ENCODE measurements around the gene EYA3.

EYA3 gene

DNA sequence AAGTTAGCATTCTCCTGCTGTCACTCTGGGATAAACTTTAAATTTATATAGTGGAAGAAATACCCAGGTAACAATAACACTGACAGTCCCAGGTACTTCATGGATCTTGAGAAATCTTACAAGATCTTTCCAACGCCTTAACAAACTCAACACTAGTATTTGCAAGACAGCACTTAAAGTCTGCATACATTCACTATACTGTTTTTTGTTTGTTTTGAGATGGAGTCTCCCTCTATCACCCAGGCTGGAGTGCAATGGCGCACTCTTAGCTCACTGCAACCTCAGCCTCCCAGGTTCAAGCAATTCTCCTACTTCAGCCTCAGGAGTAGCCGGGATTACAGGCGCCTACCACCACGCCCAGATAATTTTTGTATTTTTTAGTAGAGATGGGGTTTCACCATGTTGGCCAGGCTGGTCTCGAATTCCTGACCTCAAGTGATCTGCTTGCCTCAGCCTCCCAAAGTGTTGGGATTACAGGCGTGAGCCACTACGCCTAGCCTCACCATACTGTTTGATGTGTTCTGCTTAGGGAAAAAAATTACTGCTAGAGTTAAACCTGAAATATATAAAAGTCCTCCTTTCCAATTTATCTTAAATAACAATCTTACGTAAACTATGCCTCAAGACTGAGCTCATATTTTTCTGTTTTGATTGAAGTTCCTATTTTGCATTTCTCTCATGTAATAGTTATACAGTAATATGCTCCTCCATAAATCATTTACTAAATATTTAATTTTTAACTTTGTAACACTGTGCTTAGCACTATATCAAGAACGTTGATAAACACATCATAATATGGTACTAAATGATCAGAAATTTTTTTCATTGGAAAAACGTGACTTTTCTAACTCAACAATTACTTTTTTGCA, 17.5 kb downstream of the EYA3 start:
- DNase-seq, result no peak

DNA sequence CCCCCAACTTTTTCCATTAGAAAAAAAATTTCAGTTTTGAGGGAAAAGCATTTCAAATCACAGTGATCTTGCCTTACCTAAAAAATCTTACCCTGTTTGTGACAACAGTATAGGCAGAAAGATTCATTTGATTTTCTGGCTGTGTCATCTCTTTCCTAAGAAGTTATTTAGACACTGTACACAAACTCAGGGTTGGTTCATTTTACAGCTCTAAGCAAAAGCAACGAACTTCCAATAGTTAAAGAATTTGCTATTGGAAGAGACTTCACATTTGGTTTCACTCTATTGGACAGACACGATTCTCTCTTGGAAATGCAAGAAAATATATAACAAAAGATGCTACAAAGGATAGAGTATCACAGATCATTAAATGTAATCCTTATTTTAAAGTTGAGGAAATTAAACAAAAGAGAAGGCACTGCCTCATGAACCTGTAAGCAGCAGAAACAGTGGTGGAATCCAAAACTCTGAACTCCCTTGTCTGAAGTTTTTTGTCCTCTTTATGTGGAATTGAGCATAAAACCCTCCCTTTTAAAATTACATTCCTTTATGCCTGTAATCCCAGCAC, 20.8 kb downstream of the EYA3 start:
- DNase-seq, result no peak

DNA sequence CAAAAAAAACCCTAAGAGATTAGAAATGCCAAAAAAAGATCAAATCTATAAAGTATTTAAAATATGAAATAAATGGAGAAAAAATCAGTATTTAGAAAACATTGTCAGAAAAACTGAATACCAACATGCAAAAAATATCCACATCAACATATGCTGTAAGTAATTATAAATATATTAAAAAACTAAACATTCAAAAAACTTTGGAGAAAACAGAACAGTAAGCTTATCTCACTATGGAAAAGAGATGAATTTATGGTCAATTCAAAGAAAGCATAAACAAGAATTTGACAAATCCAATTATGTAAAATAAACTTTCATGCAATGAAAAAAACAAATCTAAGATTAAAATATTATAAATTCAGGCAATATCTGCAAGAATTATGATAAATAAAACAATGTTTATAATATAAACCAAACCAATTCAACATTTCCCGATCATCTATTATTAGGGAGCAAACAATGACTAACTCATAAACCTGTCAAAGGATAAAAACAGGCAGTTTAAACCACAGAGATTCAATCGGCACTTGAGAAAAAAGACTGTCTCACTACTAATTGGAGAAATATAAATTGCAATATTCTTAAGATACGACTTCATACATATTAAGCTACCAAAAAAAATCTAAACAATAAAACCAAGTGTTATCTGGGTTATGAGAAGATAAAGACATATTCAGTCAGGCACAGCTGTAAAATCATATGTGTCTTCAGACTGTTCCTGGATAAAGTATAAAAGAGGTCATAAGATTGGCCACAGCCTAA, 21.8 kb downstream of the EYA3 start:
- no peak for DNase-seq

DNA sequence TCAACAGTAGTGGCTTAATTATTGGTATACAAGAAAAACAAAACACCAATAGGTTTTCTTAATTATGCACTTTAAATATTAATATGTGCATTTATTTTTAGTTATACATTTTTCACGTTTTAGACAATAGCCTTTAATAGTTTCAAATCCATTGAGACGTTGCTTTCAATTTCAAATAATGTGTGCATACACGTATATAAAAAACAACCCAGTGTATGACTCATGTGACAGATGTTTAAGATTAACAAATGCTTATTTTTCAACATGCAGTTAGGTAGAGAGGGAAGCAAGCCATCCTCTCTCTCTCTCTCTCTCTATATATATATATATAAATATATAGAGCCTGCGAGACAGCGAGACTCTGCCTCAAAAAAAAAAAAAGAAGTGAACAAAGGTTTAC, 24.3 kb downstream of the EYA3 start:
- DNase-seq, result no peak

DNA sequence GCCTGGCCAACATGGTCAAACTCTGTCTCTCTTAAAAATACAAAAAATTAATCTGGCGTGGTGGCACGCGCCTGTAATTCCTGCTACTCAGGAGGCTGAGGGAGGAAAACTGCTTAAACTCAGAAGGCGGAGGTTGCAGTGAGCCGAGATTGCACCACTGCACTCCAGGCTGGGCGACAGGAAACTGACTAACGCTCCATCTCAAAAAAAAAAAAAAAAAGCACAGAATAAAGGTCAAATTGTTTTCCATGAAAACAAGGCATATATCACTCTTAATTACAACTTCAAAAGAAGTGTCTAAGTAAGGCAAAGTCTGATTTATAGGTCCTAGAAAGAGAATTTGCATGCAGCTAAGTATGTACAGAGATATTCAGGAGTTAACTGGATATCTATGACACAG, 25.6 kb downstream of the EYA3 start:
- DNase-seq, result no peak

DNA sequence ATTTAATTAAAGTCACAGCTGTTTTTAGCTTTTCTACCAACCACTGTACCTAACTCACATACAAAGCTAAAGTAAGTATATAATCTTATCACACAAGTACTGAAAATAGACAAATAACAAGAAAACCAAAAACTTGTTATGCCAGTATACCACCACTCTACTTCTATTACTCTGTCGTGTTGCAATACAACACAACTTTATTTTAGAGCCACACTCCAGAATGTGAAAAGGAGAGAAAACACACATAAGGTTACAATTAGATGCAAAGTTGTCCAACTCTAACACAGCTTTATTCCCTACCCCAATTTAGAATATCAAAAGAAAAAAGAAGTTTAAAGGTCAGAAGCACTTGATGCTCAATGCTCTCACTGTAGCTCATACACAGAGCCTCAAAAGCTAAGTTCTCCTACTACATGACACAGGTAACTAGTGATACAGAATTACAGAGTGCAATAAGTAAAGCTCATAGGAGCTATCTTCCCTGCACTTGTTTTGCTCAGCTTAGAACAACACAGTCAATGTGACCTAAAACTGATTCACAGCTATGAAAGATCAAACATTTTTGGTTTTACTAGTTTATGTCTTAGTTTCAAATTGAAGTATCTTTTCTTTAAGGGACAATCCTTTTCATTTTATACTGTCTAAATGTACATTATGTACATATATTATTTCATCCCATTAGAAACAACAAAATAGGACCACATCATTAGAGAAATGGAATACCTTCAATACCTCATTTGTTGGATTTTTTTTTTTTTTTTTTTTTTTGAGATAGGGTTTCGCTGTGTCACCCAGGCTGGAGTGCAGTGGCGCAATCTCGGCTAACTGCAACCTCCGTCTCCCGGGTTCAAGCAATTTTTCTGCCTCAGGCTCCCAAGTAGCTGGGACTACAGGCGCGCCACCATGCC, 29.2 kb downstream of the EYA3 start:
- DNase-seq, result no peak

DNA sequence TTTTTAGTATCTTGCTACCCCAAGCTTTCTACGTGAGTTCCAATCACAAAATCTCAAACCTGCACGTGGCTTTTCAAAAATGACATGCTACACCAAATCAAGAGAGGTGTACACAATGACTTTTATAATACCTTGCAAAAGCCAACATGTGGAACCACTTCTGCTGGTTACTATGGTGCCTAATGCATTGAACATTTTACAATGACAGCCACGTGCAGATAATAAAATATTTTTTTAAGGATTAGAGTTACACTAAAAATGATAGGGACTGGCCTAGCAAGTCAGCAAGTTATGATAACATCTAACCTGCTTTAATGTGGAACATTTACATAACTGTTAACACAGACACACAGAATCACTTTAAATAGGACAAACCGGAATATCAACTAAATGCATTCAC, 30.2 kb downstream of the EYA3 start:
- DNase-seq, result no peak

DNA sequence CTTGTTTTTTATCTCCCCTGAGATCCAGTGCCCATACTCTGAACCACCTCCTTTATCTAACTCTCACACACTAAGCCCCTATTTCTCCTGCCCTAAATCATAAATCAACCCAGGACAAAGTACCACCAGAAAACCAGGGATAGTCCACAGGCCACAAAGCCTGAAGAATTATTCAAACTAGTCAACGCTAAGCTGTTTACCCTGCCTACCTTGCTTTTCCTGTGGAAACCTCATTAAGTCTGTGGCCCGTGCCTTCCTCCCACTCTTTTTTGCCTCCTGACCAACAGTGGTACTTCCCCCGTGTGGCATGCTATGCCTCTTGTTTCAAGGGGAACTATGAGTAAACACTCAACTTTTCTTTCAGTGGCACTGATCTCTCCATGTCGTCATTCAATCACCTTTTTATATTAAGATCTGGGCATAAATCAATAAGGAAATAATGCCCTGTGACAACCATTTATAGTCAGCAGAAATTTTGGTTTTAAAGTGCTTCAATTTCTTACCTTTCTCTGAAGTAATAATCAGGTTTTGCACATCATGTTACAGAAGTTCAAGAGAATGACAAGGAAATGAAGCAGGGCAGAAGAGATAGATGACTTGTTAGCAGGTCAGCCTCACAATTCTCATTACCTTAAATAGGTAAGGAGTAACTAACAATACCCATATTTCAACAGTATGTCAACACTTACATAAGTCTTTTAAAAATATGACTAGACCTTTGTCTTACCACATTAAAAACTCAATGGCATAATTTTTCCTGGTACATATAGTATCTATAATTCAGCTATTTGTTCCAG, 32.1 kb downstream of the EYA3 start:
- no peak for DNase-seq

DNA sequence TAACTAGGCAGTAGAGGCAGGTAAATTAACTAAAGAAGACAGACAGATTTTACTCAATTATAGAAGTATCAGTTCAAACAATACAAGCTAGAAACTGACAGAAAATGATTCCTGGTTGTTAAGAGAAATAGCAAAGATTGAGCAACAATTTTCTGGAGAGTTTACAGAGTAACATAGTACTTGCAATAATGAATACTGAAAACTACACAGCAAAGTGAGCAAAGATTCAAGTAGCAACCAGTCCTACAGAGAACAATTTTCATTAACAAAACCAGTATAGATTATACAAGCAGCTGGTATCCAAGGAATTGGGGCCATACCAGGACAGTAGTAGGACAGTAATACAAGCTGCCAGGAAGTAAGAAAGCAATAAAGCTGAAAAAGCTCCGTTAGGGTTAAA, 37.6 kb downstream of the EYA3 start:
- DNase-seq, result no peak

DNA sequence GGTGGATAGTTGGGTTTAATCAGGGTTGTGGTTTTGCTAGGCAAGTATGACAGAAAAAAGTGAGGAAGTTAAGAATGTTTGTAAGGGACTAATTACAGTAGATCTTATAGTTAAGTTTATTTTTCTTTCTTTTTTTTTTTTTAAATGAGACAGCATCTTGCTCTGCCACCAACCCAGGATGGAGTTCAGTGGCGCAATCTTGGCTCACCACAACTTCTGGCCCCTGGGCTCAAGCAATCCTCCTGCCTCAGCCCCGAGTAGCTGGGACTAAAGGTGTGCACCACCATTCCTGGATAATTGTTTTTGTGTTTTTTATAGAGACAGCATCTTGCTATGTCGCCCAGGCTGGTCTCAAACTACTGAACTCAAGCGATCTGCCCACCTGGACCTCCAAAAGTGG, 41.7 kb downstream of the EYA3 start:
- DNase-seq, result no peak

DNA sequence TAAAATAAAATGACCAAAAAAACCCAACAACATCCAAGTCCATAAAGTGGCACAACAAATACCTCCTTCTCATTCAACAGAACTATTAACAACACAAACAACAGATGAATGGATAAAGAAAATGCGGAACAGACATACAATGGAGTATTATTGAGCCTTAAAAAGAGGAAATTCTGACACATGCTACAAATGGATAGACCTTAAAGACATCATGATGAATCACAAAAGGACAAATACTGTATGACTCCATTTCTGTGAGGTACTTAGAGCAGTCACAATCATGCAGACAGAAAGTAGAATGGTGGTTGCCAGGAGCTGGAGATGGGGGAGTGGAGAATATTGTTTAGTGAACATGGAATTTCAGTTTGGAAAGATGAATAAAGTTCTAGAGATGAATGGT, 42.6 kb downstream of the EYA3 start:
- no peak for DNase-seq

DNA sequence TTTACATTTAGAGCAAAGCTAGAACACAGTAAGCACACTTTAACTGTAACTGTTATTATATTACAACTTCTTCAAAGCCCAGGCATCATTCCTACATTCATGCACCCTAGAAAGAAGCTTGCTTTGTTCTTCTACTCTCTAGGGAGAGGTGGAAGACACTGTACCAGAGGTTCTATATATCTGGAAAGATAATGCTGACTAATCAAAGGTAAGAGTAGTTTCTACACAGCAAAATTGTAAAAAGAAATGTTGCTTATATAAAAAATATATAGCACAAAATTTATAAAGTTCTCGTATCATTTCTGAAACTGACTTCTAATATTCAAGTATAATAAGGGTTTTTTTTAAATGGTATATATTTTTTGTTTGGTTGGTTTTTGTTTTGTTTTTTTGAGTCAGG, 44.0 kb downstream of the EYA3 start:
- DNase-seq, result no peak

DNA sequence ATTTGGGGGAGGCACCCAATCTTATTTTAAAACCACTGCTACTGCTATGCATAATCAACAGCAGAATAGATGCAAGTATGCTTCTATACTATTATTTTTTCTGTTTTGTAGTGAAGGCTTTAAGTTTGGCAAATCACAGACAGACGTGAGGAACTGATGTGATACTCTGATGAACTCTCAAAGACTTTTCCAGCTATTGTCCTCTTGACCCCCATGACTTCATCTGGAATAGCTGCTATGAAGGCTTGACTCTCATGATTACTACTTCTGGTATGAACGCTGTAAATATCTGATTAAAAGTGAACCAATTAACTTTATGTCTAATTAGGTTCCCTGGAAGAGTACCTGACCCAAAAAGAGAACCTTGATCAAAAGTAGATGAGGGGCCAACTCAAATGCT, 49.1 kb downstream of the EYA3 start:
- DNase-seq, result no peak

DNA sequence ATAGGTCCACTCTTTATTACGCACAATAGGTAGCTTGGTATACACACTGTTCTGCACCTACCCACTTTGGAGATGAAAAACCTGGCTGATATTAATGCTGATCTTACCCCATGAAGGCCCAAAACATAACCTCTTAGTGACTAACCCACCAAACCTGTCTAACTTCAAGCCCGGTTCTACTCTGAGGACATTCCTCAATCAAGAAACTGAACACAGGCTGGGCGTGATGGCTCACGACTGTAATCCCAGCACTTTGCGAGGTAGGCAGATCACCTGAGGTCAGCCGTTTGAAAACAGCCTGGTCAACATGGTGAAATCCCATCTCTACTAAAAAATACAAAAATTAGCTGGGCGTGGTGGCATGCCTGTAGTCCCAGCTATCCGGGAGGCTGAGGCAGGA, 50.5 kb downstream of the EYA3 start:
- no peak for DNase-seq

DNA sequence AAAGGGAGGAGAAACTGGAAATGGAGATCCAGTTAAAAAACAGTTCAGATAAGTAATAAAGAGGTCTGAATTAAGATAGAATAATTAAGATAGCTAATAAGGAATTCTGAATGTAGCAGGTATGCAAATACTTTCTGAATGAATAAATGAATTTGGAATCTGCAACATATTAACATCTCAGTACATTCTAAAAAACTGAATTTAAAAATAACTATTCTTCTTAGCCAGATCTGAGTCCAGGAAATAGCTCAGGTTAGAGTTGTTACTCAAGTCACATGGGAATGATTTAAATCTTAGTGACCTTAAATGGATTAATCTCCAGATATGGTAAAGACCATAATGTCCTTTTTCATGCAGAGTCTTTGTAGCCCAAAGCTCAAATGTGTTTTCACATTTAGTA, 51.2 kb downstream of the EYA3 start:
- DNase-seq, result no peak

DNA sequence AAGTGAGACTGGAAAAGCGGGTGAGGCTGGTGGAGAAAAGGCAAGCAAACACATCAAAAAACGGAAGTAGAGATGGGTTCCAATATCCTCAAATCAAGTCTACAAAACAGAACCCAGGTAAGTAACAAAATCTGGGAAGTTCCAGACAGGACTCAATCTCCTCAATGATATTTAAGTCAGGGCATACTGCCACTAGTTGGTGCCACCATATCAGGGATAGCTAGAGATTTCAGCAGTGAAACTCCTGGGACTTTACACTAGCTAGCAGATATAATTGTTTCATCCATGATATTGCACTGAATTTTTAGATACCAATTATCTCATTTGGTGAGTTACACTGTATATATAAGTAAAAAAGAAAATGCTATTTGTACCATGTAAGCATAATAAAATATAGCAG, 52.0 kb downstream of the EYA3 start:
- DNase-seq, result no peak

DNA sequence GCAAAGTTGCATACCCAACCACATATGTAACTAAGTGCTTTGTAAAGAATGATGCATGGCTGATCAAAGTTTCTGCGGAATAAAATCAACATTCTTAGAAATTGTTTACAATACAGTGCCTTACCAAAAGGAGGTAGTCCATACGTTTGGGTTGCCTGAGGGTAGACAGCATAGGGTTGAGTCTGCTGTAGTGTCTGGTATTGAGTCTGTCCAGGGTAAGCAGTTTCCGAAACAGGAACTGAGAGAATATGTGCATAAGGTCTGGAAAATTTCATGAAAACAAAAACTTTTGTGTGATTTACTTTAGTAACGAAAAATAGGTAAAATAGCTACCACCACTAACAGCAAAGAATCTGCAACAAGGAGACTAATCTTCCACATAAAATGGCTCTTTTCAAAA, 53.0 kb downstream of the EYA3 start:
- no peak for DNase-seq

DNA sequence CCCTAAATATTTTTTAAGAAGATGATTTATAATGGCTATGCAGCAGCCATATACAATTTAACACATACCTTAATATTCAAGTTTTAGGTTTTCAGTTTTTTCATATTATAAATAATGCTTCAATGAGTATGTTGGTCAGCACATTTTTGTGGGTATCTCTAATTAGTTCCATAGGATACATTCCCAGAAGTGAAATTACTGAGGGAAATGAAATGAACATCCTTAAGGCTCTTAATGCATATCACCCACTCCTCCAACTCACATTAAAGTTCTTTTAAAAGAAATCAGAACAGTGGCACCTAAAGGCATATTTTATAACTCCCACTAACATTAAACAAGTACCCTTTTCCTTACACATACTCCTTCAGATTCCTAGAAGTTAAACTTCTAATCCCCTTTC, 56.1 kb downstream of the EYA3 start:
- no peak for DNase-seq

DNA sequence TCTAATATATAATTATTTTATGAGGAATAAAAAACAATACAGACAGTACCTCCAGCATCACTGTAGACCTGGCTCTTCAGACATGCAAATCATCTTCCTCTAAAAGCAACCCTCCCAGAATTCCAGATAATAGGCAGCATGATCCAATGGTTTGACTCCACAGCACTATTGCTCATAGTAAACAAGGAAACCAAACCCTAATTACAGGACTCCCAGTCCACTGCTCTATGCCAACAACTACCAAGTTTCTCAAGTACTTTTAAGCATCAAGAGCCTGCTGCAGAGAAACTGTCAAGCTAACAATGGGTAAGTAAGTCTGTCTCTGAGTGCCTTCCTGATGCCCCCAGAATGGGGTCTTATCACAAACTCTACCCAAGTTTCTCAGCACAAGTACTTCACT, 57.2 kb downstream of the EYA3 start:
- no peak for DNase-seq

DNA sequence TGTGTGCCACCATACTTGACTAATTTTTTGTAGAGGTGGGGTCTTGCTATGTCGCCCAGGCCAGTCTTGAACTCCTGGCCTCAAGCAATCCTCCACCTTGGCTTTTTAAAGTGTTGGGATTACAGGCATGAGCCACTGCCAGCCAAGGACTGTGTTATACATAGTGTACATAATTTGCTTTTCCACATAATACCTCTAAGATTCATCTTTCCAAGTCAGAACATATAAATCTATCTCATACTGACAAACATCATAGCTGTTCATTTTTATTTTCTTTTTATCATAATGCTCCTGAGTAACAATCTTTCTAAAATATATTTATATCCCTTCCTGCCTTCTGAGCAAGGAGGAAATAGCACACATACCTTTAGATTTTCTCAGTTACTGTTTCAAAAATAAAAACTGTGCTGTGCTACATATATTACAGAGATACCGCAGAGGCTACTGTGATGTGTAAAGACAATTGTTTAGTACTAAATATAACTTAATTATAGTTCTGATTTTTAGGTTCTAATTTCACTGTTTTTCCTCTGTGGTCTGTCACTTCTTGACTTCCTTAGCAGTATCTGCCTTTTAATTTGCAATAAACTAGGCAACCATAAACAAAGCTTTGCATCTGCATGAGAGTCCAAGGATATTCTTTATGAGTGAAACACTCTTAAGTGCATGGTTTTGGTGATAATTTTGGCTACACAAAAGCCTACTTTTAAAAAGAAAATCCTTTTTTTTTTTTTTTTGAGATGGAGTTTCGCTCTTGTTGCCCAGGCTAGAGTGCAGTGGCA, 59.3 kb downstream of the EYA3 start:
- DNase-seq, result no peak

DNA sequence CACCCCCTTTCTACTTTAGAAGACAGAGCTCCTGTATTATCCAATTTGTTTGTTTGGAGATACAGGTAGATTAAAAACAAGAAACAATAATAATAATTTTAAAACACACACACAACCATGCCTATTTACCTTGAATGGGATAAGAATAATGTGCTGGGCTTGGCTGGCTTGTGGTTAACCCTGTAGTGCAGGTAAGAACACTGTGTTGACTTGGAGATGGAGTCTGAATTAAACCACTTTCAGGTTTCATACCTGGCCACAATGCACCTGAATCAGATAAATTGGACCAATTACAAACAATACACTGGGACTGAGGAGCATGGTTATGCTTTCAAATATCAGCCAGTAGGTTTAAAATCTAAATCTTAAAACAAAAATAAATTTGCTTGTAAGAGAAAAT, 60.8 kb downstream of the EYA3 start:
- no peak for DNase-seq

All from midbrain (tissue), 1 donor.